Measurements from ENCODE around the gene SH3PXD2B.

SH3PXD2B gene

GRCh38 chr5:172494630-172495505 is 40.5 kb upstream of the SH3PXD2B start:
- Histone ChIP-seq H3K36me3 (ENCODE audit: control insufficient read depth in 1 of 2, insufficient read depth in 2 of 2, low read length in 2 of 2) (no peaks in the 10 kb centered on the region), H3K18ac (ENCODE audit: low read length) (no peak overlapping the region), H3K27me3 (ENCODE audit: insufficient read depth, low read length) (no peaks in the 10 kb centered on the region), H3K4me2 (ENCODE audit: low read length) (no peak overlapping the region), H2BK5ac (ENCODE audit: low read depth, low read length, poor library complexity) (no peak overlapping the region), H3K79me1 (ENCODE audit: low read length) (no peaks in the 10 kb centered on the region), H2BK12ac (ENCODE audit: low read length) (no peak overlapping the region), H3K4me1 (ENCODE audit: control insufficient read depth in 1 of 2, insufficient read depth in 2 of 2, low read length in 2 of 2) (no peaks in the 10 kb centered on the region), H3K4me3 (ENCODE audit: low read depth, low read length) (no peak overlapping the region), H4K91ac (ENCODE audit: low read depth, low read length) (no peak overlapping the region), H4K8ac (ENCODE audit: low read depth, low read length) (no peak overlapping the region), H3K23ac (ENCODE audit: low read length) (no peak overlapping the region), H3K4ac (ENCODE audit: low read depth, low read length) (no peak overlapping the region), H2BK120ac (ENCODE audit: insufficient read depth, low read length, poor library complexity) (no peak overlapping the region), H2AK5ac (ENCODE audit: low read length) (no peak overlapping the region), H3K9me3 (ENCODE audit: insufficient read depth, low read depth, low read length) (peaks cover 4% of the 10 kb centered on the region), H3K14ac (ENCODE audit: low read length) (no peak overlapping the region), H3K9ac (ENCODE audit: low read length) (no peak overlapping the region), H4K12ac (ENCODE audit: low read depth, low read length) (no peak overlapping the region), H3K79me2 (ENCODE audit: control insufficient read depth, insufficient read depth, low read length, poor library complexity) (no peaks in the 10 kb centered on the region), H3K27ac (ENCODE audit: low read depth, low read length) (no peak overlapping the region), H2AFZ (ENCODE audit: insufficient read depth, low read length, poor library complexity) (no peak overlapping the region)
- no CpG with 5 or more reads among the region's 9 CpGs for WGBS (ENCODE audit: extremely low coverage, insufficient coverage, insufficient read length)
- DNase-seq: no peak

- H2AFZ ChIP-seq (ENCODE audit: insufficient read depth, low read length, poor library complexity): no peak overlapping the region
- no peak overlapping the region for H3K4me3 ChIP-seq (ENCODE audit: low read depth, low read length)
- no peak overlapping the region for H2BK5ac ChIP-seq (ENCODE audit: low read depth, low read length, poor library complexity)
- no peak overlapping the region for H3K14ac ChIP-seq (ENCODE audit: low read length)
- H2BK12ac ChIP-seq (ENCODE audit: low read length): no peak overlapping the region
- H3K4me1 ChIP-seq (ENCODE audit: control insufficient read depth in 1 of 2, insufficient read depth in 2 of 2, low read length in 2 of 2): no peaks in the 10 kb centered on the region
- H3K9me3 ChIP-seq (ENCODE audit: insufficient read depth, low read depth, low read length): peaks cover 4% of the 10 kb centered on the region
- no peak overlapping the region for H3K23ac ChIP-seq (ENCODE audit: low read length)
- H3K27me3 ChIP-seq (ENCODE audit: insufficient read depth, low read length): no peaks in the 10 kb centered on the region
- H2AK5ac ChIP-seq (ENCODE audit: low read length): no peak overlapping the region
- no peak overlapping the region for H3K4ac ChIP-seq (ENCODE audit: low read depth, low read length)
- H3K4me2 ChIP-seq (ENCODE audit: low read length): no peak overlapping the region
- H3K27ac ChIP-seq (ENCODE audit: low read depth, low read length): no peak overlapping the region
- H3K79me2 ChIP-seq (ENCODE audit: control insufficient read depth, insufficient read depth, low read length, poor library complexity): no peaks in the 10 kb centered on the region
- no peak overlapping the region for H2BK120ac ChIP-seq (ENCODE audit: insufficient read depth, low read length, poor library complexity)
- DNase-seq: no peak
- no peak overlapping the region for H4K12ac ChIP-seq (ENCODE audit: low read depth, low read length)
- H4K8ac ChIP-seq (ENCODE audit: low read depth, low read length): no peak overlapping the region
- H3K9ac ChIP-seq (ENCODE audit: low read length): no peak overlapping the region
- H3K79me1 ChIP-seq (ENCODE audit: low read length): no peaks in the 10 kb centered on the region
- no peak overlapping the region for H3K18ac ChIP-seq (ENCODE audit: low read length)
- H4K91ac ChIP-seq (ENCODE audit: low read depth, low read length): no peak overlapping the region
- no CpG with 5 or more reads among the region's 3 CpGs for WGBS (ENCODE audit: extremely low coverage, insufficient coverage, insufficient read length)
- no peaks in the 10 kb centered on the region for H3K36me3 ChIP-seq (ENCODE audit: control insufficient read depth in 1 of 2, insufficient read depth in 2 of 2, low read length in 2 of 2)
Measured at GRCh38 chr5:172493906-172494305, 39.6 kb upstream of the SH3PXD2B start.

- DNase-seq: no peak
- Histone ChIP-seq H3K18ac (ENCODE audit: low read length) (no peak overlapping the region), H3K79me2 (ENCODE audit: control insufficient read depth, insufficient read depth, low read length, poor library complexity) (no peaks in the 10 kb centered on the region), H2BK12ac (ENCODE audit: low read length) (no peak overlapping the region), H3K4me2 (ENCODE audit: low read length) (no peak overlapping the region), H4K12ac (ENCODE audit: low read depth, low read length) (no peak overlapping the region), H3K36me3 (ENCODE audit: control insufficient read depth in 1 of 2, insufficient read depth in 2 of 2, low read length in 2 of 2) (no peaks in the 10 kb centered on the region), H3K27ac (ENCODE audit: low read depth, low read length) (no peak overlapping the region), H3K4me3 (ENCODE audit: low read depth, low read length) (no peak overlapping the region), H3K9ac (ENCODE audit: low read length) (no peak overlapping the region), H3K23ac (ENCODE audit: low read length) (no peak overlapping the region), H4K91ac (ENCODE audit: low read depth, low read length) (no peak overlapping the region), H3K4ac (ENCODE audit: low read depth, low read length) (no peak overlapping the region), H3K79me1 (ENCODE audit: low read length) (no peaks in the 10 kb centered on the region), H3K4me1 (ENCODE audit: control insufficient read depth in 1 of 2, insufficient read depth in 2 of 2, low read length in 2 of 2) (no peaks in the 10 kb centered on the region), H2AFZ (ENCODE audit: insufficient read depth, low read length, poor library complexity) (no peak overlapping the region), H2AK5ac (ENCODE audit: low read length) (no peak overlapping the region), H3K27me3 (ENCODE audit: insufficient read depth, low read length) (no peaks in the 10 kb centered on the region), H2BK5ac (ENCODE audit: low read depth, low read length, poor library complexity) (no peak overlapping the region), H3K9me3 (ENCODE audit: insufficient read depth, low read depth, low read length) (peaks cover 4% of the 10 kb centered on the region), H3K14ac (ENCODE audit: low read length) (no peak overlapping the region), H4K8ac (ENCODE audit: low read depth, low read length) (no peak overlapping the region), H2BK120ac (ENCODE audit: insufficient read depth, low read length, poor library complexity) (no peak overlapping the region)
- no CpG with 5 or more reads among the region's 11 CpGs for WGBS (ENCODE audit: extremely low coverage, insufficient coverage, insufficient read length)
Measured at GRCh38 chr5:172493461-172493860, 39.1 kb upstream of the SH3PXD2B start.

- Histone ChIP-seq H3K9ac (ENCODE audit: low read length) (no peak overlapping the region), H3K27me3 (ENCODE audit: insufficient read depth, low read length) (no peaks in the 10 kb centered on the region), H3K79me2 (ENCODE audit: control insufficient read depth, insufficient read depth, low read length, poor library complexity) (no peaks in the 10 kb centered on the region), H3K14ac (ENCODE audit: low read length) (no peak overlapping the region), H2BK12ac (ENCODE audit: low read length) (no peak overlapping the region), H2AFZ (ENCODE audit: insufficient read depth, low read length, poor library complexity) (no peak overlapping the region), H3K79me1 (ENCODE audit: low read length) (no peaks in the 10 kb centered on the region), H3K23ac (ENCODE audit: low read length) (no peak overlapping the region), H4K91ac (ENCODE audit: low read depth, low read length) (no peak overlapping the region), H2AK5ac (ENCODE audit: low read length) (no peak overlapping the region), H3K27ac (ENCODE audit: low read depth, low read length) (no peak overlapping the region), H2BK5ac (ENCODE audit: low read depth, low read length, poor library complexity) (no peak overlapping the region), H2BK120ac (ENCODE audit: insufficient read depth, low read length, poor library complexity) (no peak overlapping the region), H4K8ac (ENCODE audit: low read depth, low read length) (no peak overlapping the region), H4K12ac (ENCODE audit: low read depth, low read length) (no peak overlapping the region), H3K36me3 (ENCODE audit: control insufficient read depth in 1 of 2, insufficient read depth in 2 of 2, low read length in 2 of 2) (no peaks in the 10 kb centered on the region), H3K4me1 (ENCODE audit: control insufficient read depth in 1 of 2, insufficient read depth in 2 of 2, low read length in 2 of 2) (no peaks in the 10 kb centered on the region), H3K4me2 (ENCODE audit: low read length) (no peak overlapping the region), H3K4ac (ENCODE audit: low read depth, low read length) (no peak overlapping the region), H3K4me3 (ENCODE audit: low read depth, low read length) (no peak overlapping the region), H3K9me3 (ENCODE audit: insufficient read depth, low read depth, low read length) (peaks cover 4% of the 10 kb centered on the region), H3K18ac (ENCODE audit: low read length) (no peak overlapping the region)
- no CpG with 5 or more reads among the region's 7 CpGs for WGBS (ENCODE audit: extremely low coverage, insufficient coverage, insufficient read length)
- no peak for DNase-seq
Measured at GRCh38 chr5:172493002-172493401, 38.7 kb upstream of the SH3PXD2B start.
